Colonic mucosa (tissue), 4 donors: ENCODE measurements around the gene DBNDD2. TPM values are rescaled to one million over a fixed set of nuclear protein-coding genes. Genes with fewer than 3 reads are reported as not detected.

Source experiments
- DNase-seq: peaks from one replicate; pipeline ENCODE4 v3.0.0-alpha.2; 2020
- H3K27ac ChIP-seq: fragments of 200-600 bp; one replicate; pipeline ENCODE4 v1.8.0; 2021
- H3K27me3 ChIP-seq: fragments of 200-600 bp; one replicate; pipeline ENCODE4 v1.8.0; 2021
- H3K36me3 ChIP-seq: fragments of 200-600 bp; one replicate; pipeline ENCODE4 v1.8.0; 2021
- H3K4me1 ChIP-seq: fragments of 200-600 bp; one replicate; pipeline ENCODE4 v1.8.0; 2021; ENCODE audit warnings: mild to moderate bottlenecking
- H3K4me3 ChIP-seq: fragments of 200-600 bp; one replicate; pipeline ENCODE4 v1.8.0; 2021
- H3K9ac ChIP-seq, 2 donors: one replicate each; pipeline ENCODE4 v1.7.0; 2013; ENCODE audit warnings: control low read depth in 2 of 2, low read depth in 2 of 2, low read length in 2 of 2
- H3K9me3 ChIP-seq: fragments of 200-600 bp; one replicate; pipeline ENCODE4 v1.8.0; 2021
- intact Hi-C: fragments of 100-400 bp; cut with DNase I; formaldehyde crosslinking; loops from one replicate; pipeline ENCODE4 v1.14.1; 2022
- total RNA-seq, 2 donors: library from RNA; stranded (reverse); fragmentation: NEBNext Ultra II Directional in 1 of 2; extraction: Animal tissue kit (Norgen Biotek cat#: 25700) in 1 of 2; gene quantifications; one replicate each; pipeline ENCODE4 v1.2.1, GENCODE V29; 2021
- TF ChIP-seq, protein P1 (sequence below): fragments of 200-600 bp; IDR thresholded peaks from one replicate; pipeline ENCODE4 v1.8.0; 2022; ENCODE audit warnings: antibody characterized with exemption, mild to moderate bottlenecking
- donor health status: healthy.
- donor health status: DM: no; HTN: no; CAD: no.
- donor health status: DM: no; HTN: no; CAD: no.

DBNDD2 gene
- total RNA-seq, 2 donors from 2014 or later = 109 to 131 TPM

DNA sequence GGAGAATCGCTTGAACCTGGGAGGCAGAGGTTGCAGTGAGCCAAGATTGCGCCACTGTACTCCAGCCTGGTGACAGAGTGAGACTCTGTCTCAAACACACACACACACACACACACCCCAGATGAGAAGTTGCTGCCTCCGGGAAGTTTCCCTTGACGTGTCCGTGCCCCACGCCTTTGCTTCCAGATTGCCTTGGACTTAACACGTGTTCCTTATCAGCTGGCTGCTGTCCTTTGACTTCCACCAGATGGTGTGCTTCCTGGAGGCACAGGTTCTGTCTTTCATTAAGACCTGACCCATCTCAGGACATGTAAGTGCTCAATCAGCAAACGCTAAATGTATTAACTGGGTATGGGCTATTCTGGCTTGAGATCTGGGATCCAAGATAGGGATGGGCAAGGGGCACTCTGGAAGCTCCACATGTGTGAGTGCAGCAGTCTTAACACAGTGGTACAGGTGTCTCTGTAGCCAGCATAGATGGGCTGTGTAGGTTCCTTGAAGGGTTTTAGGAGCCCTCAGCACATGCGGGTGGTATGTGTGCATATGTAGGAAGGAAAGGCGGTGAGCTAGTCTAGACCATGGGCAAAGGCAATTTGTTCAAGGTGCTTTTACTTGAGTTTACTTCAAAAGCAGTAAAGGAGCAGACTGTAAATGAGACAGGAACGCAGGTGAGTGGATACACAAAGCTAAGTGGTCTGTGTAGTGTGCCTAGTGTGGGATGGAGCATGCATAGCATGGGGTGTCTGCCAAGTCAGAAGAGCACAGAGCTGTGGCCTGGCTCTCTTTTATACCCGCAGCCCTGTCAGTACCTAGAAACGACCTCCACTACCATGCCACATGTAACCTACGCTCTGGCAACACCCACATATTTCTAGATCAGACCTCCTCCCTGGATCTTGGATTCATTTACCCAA is 19.4 kb downstream of the DBNDD2 start:
- Histone ChIP-seq H3K9ac (peak overlapping the region in 1 of 2 donors; percentile 24), H3K4me3 (no peak overlapping the region), H3K9me3 (no peaks in the 10 kb centered on the region), H3K36me3 (peaks cover 11% of the 10 kb centered on the region), H3K27me3 (no peaks in the 10 kb centered on the region), H3K27ac (no peak overlapping the region), H3K4me1 (no peaks in the 10 kb centered on the region)
- TF ChIP-seq, protein P1, sequence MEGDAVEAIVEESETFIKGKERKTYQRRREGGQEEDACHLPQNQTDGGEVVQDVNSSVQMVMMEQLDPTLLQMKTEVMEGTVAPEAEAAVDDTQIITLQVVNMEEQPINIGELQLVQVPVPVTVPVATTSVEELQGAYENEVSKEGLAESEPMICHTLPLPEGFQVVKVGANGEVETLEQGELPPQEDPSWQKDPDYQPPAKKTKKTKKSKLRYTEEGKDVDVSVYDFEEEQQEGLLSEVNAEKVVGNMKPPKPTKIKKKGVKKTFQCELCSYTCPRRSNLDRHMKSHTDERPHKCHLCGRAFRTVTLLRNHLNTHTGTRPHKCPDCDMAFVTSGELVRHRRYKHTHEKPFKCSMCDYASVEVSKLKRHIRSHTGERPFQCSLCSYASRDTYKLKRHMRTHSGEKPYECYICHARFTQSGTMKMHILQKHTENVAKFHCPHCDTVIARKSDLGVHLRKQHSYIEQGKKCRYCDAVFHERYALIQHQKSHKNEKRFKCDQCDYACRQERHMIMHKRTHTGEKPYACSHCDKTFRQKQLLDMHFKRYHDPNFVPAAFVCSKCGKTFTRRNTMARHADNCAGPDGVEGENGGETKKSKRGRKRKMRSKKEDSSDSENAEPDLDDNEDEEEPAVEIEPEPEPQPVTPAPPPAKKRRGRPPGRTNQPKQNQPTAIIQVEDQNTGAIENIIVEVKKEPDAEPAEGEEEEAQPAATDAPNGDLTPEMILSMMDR = no peak
- peak; percentile 75 for DNase-seq
- intact Hi-C loops = loop anchor here (5.0 kb wide), 1 partner anchor 35 kb away; no protein-coding TSS in a partner anchor

DNA sequence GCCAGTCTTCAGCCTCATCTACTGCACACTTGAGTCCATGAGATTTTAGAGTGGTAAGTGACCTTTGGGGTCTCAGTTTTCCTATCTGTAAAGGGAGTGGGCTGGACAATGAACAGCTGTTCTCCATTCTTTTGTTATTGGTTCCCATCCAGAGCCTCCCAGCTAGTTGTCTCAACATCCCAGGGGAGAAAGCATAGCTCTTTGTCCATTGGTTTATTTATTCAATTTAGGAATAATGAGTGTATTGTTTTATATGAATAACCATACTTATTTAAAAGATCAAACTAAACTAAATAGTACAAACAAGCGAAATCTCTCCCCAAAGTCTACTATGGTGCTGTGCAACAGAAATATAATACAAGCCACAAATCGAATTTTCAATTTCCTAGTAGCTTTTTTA is 21.5 kb downstream of the DBNDD2 start:
- no peak overlapping the region for H3K27ac ChIP-seq
- H3K4me3 ChIP-seq = no peak overlapping the region
- no peaks in the 10 kb centered on the region for H3K4me1 ChIP-seq
- no peaks in the 10 kb centered on the region for H3K27me3 ChIP-seq
- intact Hi-C loops = loop anchor here (5.0 kb wide), 1 partner anchor 37 kb away; no protein-coding TSS in a partner anchor
- no peak for DNase-seq
- no peaks in the 10 kb centered on the region for H3K9me3 ChIP-seq
- no peak overlapping the region for H3K9ac ChIP-seq
- TF ChIP-seq, protein P1 = no peak
- H3K36me3 ChIP-seq = peaks cover 2% of the 10 kb centered on the region

DNA sequence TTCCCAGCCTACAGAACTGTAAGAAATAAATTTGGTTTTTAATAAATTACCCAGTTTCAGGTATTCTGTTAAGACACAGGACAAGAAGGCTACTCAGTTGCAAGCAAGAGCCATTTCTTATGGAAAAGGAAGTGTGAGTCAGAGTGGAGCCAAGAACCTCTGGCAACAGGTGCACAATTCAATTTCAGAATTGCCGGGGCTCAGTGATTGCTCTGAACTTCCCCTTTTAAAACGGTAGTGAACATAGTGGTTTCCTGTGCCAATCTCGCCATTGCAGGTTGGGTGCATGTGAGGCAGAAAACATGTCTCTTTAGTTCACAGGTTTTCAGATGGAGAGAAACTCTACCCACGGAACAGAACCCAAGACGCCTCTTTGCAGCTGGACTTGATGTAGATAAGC is 24.2 kb downstream of the DBNDD2 start:
- intact Hi-C loops = no loop called here
- Histone ChIP-seq H3K9ac (no peak overlapping the region), H3K36me3 (no peaks in the 10 kb centered on the region), H3K27ac (no peak overlapping the region), H3K9me3 (no peaks in the 10 kb centered on the region), H3K27me3 (no peaks in the 10 kb centered on the region), H3K4me1 (no peaks in the 10 kb centered on the region), H3K4me3 (no peak overlapping the region)
- no peak for DNase-seq
- TF ChIP-seq, protein P1 = no peak

DNA sequence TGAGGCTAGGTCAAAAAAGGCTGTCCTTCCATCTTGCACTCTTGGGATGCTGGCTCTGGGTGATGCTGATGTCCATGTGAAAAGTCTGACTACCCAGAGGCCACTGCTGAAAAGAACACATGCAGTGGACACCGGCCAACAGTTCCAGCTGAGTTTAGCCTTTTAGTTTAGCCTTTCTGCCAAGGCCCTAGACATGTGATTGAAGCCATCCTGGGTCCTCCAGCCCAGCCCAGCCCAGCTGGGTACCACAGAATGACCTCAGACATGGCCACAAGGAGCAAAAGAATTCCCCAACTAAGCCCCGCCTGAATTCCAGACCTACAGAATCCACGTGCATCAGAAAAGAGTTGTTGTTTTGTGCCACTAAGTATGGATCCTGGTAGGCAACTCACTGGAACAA is 25.2 kb downstream of the DBNDD2 start:
- Histone ChIP-seq H3K9me3 (no peaks in the 10 kb centered on the region), H3K4me1 (no peaks in the 10 kb centered on the region), H3K27me3 (no peaks in the 10 kb centered on the region), H3K36me3 (no peaks in the 10 kb centered on the region), H3K27ac (no peak overlapping the region), H3K4me3 (no peak overlapping the region), H3K9ac (no peak overlapping the region)
- DNase-seq = no peak
- intact Hi-C loops = no loop called here
- TF ChIP-seq, protein P1 = no peak

DNA sequence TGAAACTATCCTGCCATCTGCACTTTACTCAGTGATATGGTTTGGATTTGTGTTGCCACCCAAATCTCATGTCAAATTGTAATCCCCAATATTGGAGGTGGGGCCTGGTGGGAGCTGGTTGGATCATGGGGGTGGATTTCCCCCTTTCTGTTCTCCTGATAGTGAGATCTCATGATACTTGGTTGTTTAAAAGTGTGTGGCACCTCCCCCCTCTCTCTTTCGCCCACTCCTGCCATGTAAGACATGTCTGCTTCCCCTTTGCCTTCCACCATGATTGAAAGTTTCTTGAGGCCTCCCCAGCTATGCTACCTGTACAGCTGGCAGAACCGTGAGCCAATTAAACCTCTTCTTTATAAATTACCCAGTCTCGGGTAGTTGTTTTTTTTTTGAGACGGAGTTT is 25.9 kb downstream of the DBNDD2 start:
- intact Hi-C loops = no loop called here
- TF ChIP-seq, protein P1 = no peak

More for the DNA sequence above, 25.9 kb downstream of the DBNDD2 start:
- Histone ChIP-seq H3K27ac (no peak overlapping the region), H3K27me3 (no peaks in the 10 kb centered on the region), H3K4me1 (no peaks in the 10 kb centered on the region), H3K9ac (no peak overlapping the region), H3K9me3 (no peaks in the 10 kb centered on the region), H3K4me3 (no peak overlapping the region), H3K36me3 (no peaks in the 10 kb centered on the region)
- no peak for DNase-seq
